HG03521 (cell line): ENCODE data around the gene HTATSF1.

ENCODE experiments used
- ATAC-seq: cut with Tn5 transposase; IDR thresholded peaks from one replicate; pipeline ENCODE4 v1.9.1; 2021; ENCODE audit warnings: mild to moderate bottlenecking, moderate library complexity; ENCODE audit not compliant: unreplicated experiment

The HTATSF1 gene, protein sequence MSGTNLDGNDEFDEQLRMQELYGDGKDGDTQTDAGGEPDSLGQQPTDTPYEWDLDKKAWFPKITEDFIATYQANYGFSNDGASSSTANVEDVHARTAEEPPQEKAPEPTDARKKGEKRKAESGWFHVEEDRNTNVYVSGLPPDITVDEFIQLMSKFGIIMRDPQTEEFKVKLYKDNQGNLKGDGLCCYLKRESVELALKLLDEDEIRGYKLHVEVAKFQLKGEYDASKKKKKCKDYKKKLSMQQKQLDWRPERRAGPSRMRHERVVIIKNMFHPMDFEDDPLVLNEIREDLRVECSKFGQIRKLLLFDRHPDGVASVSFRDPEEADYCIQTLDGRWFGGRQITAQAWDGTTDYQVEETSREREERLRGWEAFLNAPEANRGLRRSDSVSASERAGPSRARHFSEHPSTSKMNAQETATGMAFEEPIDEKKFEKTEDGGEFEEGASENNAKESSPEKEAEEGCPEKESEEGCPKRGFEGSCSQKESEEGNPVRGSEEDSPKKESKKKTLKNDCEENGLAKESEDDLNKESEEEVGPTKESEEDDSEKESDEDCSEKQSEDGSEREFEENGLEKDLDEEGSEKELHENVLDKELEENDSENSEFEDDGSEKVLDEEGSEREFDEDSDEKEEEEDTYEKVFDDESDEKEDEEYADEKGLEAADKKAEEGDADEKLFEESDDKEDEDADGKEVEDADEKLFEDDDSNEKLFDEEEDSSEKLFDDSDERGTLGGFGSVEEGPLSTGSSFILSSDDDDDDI

GRCh38 chrX:136497556-136498052, at the start of gene HTATSF1:
HTATSF1 (plus strand) TSS chrX:136497592; CDS start chrX:136497685, 93 bp downstream.
- ATAC-seq, result no peak

GRCh38 chrX:136447968-136448367, 49.4 kb upstream of the HTATSF1 start:
- no peak for ATAC-seq

- ATAC-seq, result no peak
Observed at GRCh38 chrX:136450050-136450830, 47.2 kb upstream of the HTATSF1 start.

GRCh38 chrX:136452614-136453013, 44.8 kb upstream of the HTATSF1 start:
- ATAC-seq, result no peak

DNA sequence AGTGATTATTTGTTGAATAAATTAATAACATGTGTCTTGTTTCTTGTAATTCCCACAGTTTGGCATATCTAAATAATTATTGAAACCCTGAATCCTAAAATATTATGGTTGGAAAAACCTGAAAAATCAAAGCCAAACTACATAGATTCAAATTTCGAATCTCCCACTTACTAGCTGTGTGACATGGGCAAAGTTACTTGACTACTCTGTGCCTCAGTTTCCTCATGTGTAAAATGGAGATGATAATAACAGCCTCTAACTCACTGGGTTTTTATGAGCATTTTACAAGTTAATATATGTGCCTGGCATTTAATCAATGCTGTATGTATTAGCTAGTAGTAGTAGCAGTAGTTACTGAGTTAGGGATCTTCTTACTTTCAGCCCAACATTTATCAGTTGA, 44.3 kb upstream of the HTATSF1 start:
- no peak for ATAC-seq

DNA sequence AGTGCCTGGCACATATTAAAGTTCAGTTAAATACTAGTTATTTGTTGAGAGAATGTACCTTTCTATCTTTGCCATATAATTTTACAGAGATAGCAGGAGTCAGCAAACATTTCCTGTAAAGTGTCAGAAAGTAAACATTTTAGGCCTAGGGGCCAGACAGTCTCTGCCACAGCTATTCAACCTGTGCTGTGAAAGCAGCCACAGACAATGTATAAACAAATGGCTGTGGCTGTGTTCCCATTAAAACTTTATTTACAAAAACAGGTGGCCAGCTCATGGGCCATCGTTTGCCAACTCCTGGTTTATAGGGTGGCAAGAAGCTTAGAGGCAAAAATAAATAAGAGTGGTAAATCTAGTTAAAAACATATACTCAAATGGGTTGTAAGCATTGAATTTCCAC, 43.6 kb upstream of the HTATSF1 start:
- ATAC-seq, result no peak

DNA sequence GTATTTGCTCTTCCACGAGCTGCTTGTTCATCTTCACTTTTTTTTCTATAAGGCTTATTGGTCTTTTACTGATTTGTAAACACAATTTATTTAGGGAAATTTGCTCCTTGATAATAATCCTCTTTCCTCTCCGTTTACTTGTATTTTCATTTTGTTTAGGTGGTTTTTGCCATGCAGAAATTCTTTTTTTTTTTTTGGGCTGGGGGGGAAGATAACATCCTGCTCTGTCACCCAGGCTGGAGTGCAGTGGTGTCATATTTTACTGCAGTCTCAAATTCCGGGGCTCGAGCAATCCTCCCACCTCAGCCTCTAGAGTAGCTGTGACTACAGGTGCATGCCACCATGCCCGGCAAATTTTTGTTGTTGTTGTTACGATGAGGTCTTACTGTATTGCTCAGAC, 41.3 kb upstream of the HTATSF1 start:
- no peak for ATAC-seq

GRCh38 chrX:136457303-136457917, 40.0 kb upstream of the HTATSF1 start:
- ATAC-seq, result no peak

DNA sequence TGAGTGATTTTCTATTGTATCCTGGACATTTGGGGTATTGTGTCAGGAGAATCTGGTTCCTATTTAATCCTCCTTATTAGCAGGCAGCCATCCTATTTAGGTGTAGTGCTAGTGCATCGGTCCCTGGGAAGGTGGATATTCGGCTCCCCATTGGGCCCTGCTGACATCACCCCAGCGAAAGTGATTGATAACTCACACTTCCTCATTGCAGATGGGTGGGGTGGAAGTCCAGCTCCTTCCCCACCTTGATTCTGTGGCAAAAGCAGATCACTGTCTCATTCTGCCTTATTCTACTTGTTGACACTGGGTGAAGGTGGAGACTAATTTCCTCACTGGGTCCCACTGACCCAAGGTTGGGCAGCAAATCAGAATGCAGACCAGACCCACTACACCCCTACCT, 32.8 kb upstream of the HTATSF1 start:
- ATAC-seq, result no peak

GRCh38 chrX:136467303-136467702, 30.1 kb upstream of the HTATSF1 start:
- ATAC-seq, result no peak

GRCh38 chrX:136468391-136469103, 28.8 kb upstream of the HTATSF1 start:
- no peak for ATAC-seq

DNA sequence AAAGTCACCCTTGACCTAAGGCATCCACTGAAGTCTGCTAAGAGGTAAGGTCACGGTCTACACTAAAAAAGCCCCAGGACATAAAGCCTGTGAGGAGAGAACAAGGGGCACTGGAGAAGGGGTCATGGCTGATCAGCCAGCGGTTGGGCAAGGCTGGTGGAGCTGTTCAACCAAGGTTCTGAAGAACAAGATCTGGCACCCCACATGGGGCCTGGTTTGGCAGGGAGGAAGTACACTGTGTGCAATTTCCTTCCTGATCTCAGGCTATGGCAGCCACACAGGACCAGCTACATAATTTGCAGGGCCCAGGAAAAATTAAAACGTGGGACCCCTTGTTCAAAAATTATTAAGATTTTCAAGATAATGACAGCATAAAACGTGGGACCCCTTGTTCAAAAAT, 23.7 kb upstream of the HTATSF1 start:
- no peak for ATAC-seq

DNA sequence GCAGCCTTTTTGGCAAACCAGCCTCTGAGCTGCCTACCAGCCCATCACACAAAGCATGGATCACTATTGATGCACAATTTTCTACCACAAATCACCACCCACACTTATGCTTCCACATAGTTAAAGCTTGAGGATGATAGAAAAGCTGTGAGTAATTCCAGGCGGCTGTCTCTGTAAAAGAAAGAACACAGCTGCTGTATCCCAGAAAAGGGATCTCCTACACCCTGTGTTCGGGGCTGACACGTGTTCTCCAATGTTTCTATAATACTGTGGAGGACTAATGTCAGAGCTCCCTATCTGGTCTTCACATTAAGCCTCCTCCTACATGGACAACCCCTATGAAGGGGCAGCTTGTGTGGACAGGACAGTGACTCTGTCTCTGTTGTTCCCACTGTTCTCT, 22.2 kb upstream of the HTATSF1 start:
- no peak for ATAC-seq

- ATAC-seq, result no peak
Observed at GRCh38 chrX:136476501-136476900, 20.9 kb upstream of the HTATSF1 start.

DNA sequence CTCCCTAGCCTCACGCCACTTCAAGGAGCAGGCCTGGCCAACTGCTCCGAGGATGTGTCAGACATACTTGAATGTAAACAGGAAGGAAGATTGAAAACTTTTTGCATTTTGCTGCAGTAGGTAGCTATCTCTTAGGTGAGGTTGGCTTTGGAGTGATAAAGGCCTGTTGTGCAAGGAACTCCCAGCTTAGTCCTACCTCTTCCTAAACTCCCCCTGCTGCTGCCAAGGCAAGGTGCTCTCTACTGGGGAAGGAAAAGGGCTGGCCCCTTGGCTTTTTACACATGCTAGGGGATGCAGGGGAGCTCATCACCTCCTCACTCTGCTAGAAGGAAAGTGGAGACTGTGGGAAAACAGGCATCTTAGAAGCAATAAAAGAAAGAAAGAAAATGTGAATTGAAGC, 20.4 kb upstream of the HTATSF1 start:
- no peak for ATAC-seq

DNA sequence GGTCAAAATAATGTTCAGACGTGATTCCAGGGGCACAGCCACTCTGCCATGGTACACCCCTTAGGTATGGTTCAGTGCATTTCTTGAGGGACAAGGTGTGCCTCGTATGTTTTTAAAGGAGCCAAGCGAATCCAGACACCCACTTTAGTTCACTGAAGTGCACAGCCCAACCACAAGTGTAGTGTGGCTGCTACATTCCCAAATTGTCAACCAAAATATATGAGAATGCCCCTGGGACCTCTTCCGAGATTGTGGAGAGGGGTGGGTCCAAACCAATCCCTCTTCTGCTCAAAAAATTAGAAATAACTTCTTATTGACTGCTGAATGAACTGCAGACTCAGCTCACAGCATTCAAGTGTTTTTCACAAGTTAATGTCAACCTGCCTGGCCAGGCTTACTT, 17.0 kb upstream of the HTATSF1 start:
- no peak for ATAC-seq

- ATAC-seq, result no peak
Observed at GRCh38 chrX:136487647-136488046, 9.7 kb upstream of the HTATSF1 start, which contains the start of gene BRS3. BRS3 (plus strand) TSS chrX:136487947; CDS start chrX:136488115, 168 bp downstream.

DNA sequence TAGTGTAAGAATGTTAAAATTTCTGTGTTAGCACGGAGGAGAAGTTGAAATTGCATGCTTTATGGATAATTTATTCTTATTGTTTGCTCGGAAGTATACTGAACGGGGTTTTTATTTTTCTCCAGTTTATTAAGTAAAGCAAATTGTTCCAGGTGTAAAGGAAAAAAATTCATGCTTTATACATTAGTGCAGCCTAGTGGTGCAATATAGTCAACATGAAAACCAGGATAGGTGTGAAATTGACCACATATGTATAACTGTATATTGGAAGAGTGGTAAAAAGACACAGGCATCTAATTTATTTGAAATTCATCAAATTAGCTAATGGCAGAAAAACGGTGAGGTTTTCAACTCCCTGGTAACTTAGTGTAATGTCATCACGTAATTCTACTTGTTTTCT, 8.7 kb upstream of the HTATSF1 start:
- no peak for ATAC-seq

- ATAC-seq, result no peak
Observed at GRCh38 chrX:136491832-136492231, 5.6 kb upstream of the HTATSF1 start.

GRCh38 chrX:136493011-136493410, 4.4 kb upstream of the HTATSF1 start:
- ATAC-seq, result no peak
